Measurements from ENCODE around the gene SIRT6.

DNA sequence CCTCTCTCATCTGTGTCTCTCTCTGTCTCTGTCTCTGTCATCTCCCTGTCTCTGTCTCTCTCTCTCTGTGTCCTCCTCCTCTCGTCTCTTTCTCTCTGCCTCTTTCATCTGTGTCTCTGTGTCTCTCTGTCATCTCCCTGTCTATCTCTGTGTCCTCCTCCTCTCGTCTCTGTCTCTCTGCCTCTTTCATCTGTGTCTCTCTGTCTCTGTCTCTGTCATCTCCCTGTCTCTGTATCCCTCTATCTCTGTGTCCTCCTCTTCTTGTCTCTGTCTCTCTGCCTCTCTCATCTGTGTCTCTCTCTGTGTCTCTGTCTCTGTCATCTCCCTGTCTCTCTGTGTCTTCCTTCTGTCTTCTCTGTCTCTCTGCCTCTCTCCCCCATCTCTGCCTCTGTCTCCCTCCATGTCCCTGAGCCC is 46.4 kb upstream of the SIRT6 start:
- TF ChIP-seq, protein P1, sequence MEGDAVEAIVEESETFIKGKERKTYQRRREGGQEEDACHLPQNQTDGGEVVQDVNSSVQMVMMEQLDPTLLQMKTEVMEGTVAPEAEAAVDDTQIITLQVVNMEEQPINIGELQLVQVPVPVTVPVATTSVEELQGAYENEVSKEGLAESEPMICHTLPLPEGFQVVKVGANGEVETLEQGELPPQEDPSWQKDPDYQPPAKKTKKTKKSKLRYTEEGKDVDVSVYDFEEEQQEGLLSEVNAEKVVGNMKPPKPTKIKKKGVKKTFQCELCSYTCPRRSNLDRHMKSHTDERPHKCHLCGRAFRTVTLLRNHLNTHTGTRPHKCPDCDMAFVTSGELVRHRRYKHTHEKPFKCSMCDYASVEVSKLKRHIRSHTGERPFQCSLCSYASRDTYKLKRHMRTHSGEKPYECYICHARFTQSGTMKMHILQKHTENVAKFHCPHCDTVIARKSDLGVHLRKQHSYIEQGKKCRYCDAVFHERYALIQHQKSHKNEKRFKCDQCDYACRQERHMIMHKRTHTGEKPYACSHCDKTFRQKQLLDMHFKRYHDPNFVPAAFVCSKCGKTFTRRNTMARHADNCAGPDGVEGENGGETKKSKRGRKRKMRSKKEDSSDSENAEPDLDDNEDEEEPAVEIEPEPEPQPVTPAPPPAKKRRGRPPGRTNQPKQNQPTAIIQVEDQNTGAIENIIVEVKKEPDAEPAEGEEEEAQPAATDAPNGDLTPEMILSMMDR (conservative IDR thresholded peaks at IDR 0.05) = no peak
- TF ChIP-seq EZH2 (IDR thresholded peaks at IDR 0.05; ENCODE audit: low read depth) = no peak

Data from PC-9 (cell line).